DOHH2 (cell line): ENCODE data around the gene PITPNM1.

Experiments
- H3F3A ChIP-seq: fragments of 200-600 bp; sonication (generic), shearing (Covaris generic); 2 replicates; pipeline ENCODE4 v1.6.0; 2016; ENCODE audit warnings: antibody characterized with exemption, mild to moderate bottlenecking; ENCODE audit not compliant: control insufficient read depth, insufficient read depth
- H3K27ac ChIP-seq: fragments of 200-600 bp; sonication (generic); 2 replicates; pipeline ENCODE4 v1.5.1; 2014; ENCODE audit warnings: low read depth, mild to moderate bottlenecking, low read length, moderate library complexity
- H3K27me3 ChIP-seq: fragments of 200-600 bp; sonication (generic); 2 replicates; pipeline ENCODE4 v1.6.1; 2014; ENCODE audit warnings: mild to moderate bottlenecking, low read length, mixed read lengths; ENCODE audit not compliant: control insufficient read depth
- H3K36me3 ChIP-seq: fragments of 200-600 bp; sonication (generic); 2 replicates; pipeline ENCODE4 v1.6.1; 2014; ENCODE audit warnings: mild to moderate bottlenecking, low read length, moderate library complexity, mixed read lengths; ENCODE audit not compliant: control insufficient read depth
- H3K4me1 ChIP-seq: fragments of 200-600 bp; sonication (generic); 2 replicates; pipeline ENCODE4 v1.6.1; 2014; ENCODE audit warnings: mild to moderate bottlenecking, low read length, mixed read lengths; ENCODE audit not compliant: control insufficient read depth
- H3K4me2 ChIP-seq: fragments of 200-600 bp; sonication (generic); 2 replicates; pipeline ENCODE4 v1.6.0; 2014; ENCODE audit warnings: mild to moderate bottlenecking, low read length, moderate library complexity
- H3K4me3 ChIP-seq: fragments of 200-600 bp; sonication (generic); 2 replicates; pipeline ENCODE4 v1.5.1; 2014; ENCODE audit warnings: mild to moderate bottlenecking, low read length, mixed read lengths
- H3K79me2 ChIP-seq: fragments of 200-600 bp; sonication (generic); 2 replicates; pipeline ENCODE4 v1.6.1; 2014; ENCODE audit warnings: mild to moderate bottlenecking, low read length, mixed read lengths; ENCODE audit not compliant: control insufficient read depth
- H3K9me2 ChIP-seq: fragments of 200-600 bp; sonication (generic); replicated peaks from 2 replicates; pipeline ENCODE4 v1.6.1; 2014; ENCODE audit warnings: mild to moderate bottlenecking, low read length, mixed read lengths; ENCODE audit not compliant: control insufficient read depth
- H3K9me3 ChIP-seq: fragments of 200-600 bp; sonication (generic); 2 replicates; pipeline ENCODE4 v1.6.1; 2014; ENCODE audit warnings: antibody characterized with exemption, low read length, mixed read lengths; ENCODE audit not compliant: control insufficient read depth, insufficient read depth
- H4K20me1 ChIP-seq: fragments of 200-600 bp; sonication (generic); 2 replicates; pipeline ENCODE4 v1.6.0; 2014; ENCODE audit warnings: low read depth, mild to moderate bottlenecking, antibody characterized with exemption, low read length, moderate library complexity; ENCODE audit not compliant: control insufficient read depth, insufficient read depth
- CTCF ChIP-seq: fragments of 200-600 bp; sonication (generic); IDR thresholded peaks from one replicate; pipeline ENCODE4 v1.5.1; 2014; ENCODE audit warnings: antibody characterized with exemption, mild to moderate bottlenecking, low read depth, low read length; ENCODE audit not compliant: poor library complexity, severe bottlenecking
- EZH2phosphoT487 ChIP-seq: fragments of 200-600 bp; sonication (generic); IDR thresholded peaks from 2 replicates; pipeline ENCODE4 v1.6.1; 2017; ENCODE audit warnings: borderline replicate concordance, mild to moderate bottlenecking, antibody characterized with exemption, low read length, moderate library complexity, mixed read lengths

The PITPNM1 gene

GRCh38 chr11:67545280-67545679, 40.1 kb upstream of the PITPNM1 start:
- Histone ChIP-seq H3F3A (no peaks in the 10 kb centered on the region), H3K36me3 (no peaks in the 10 kb centered on the region), H3K4me3 (no peak overlapping the region), H4K20me1 (no peaks in the 10 kb centered on the region), H3K4me1 (no peaks in the 10 kb centered on the region), H3K27ac (no peak overlapping the region), H3K27me3 (peaks cover 13% of the 10 kb centered on the region; the same call in 1 of the 2 replicates), H3K4me2 (no peak overlapping the region), H3K9me3 (peaks cover 3% of the 10 kb centered on the region), H3K79me2 (no peaks in the 10 kb centered on the region), H3K9me2 (no peaks in the 10 kb centered on the region)
- no peak for TF ChIP-seq CTCF
- no peak for TF ChIP-seq EZH2phosphoT487

GRCh38 chr11:67544616-67545242, 39.6 kb upstream of the PITPNM1 start:
- Histone ChIP-seq H3K9me3 (no peaks in the 10 kb centered on the region), H3K27ac (no peak overlapping the region), H3K36me3 (no peaks in the 10 kb centered on the region), H3K9me2 (no peaks in the 10 kb centered on the region), H3K27me3 (peaks cover 13% of the 10 kb centered on the region; the same call in 1 of the 2 replicates), H3F3A (no peaks in the 10 kb centered on the region), H3K4me1 (no peaks in the 10 kb centered on the region), H3K4me3 (no peak overlapping the region), H3K79me2 (no peaks in the 10 kb centered on the region), H3K4me2 (no peak overlapping the region), H4K20me1 (no peaks in the 10 kb centered on the region)
- TF ChIP-seq EZH2phosphoT487 (no peak), CTCF (no peak)

- Histone ChIP-seq H3K4me1 (no peaks in the 10 kb centered on the region), H4K20me1 (no peaks in the 10 kb centered on the region), H3K79me2 (no peaks in the 10 kb centered on the region), H3K9me3 (no peaks in the 10 kb centered on the region), H3K4me3 (no peak overlapping the region), H3K4me2 (no peak overlapping the region), H3K27me3 (peaks cover 13% of the 10 kb centered on the region; the same call in 1 of the 2 replicates), H3K36me3 (no peaks in the 10 kb centered on the region), H3F3A (no peaks in the 10 kb centered on the region), H3K9me2 (no peaks in the 10 kb centered on the region), H3K27ac (no peak overlapping the region)
- TF ChIP-seq EZH2phosphoT487 = no peak
- no peak for TF ChIP-seq CTCF
Measured at GRCh38 chr11:67543585-67543984, 38.4 kb upstream of the PITPNM1 start.
